BE2C (cell line): ENCODE results near the gene SSX2IP.

ENCODE experiments used
- DNase-seq: peaks from one replicate; pipeline ENCODE4 v3.0.0-alpha.2; 2020
- H3K27me3 ChIP-seq: fragments of 250-450 bp; sonication (Bioruptor Pico); 2 replicates; pipeline ENCODE4 v1.5.1; 2020; ENCODE audit warnings: mild to moderate bottlenecking
- H3K36me3 ChIP-seq: fragments of 250-450 bp; sonication (Bioruptor Pico); 2 replicates; pipeline ENCODE4 v1.5.1; 2020; ENCODE audit warnings: mild to moderate bottlenecking
- H3K4me1 ChIP-seq: fragments of 250-450 bp; sonication (Bioruptor Pico); 2 replicates; pipeline ENCODE4 v1.5.1; 2020
- H3K4me3 ChIP-seq: 2 replicates; pipeline ENCODE4 v1.5.1; 2011; ENCODE audit warnings: low read depth, low read length
- H3K9me3 ChIP-seq: fragments of 250-450 bp; sonication (Bioruptor Pico); 2 replicates; pipeline ENCODE4 v1.5.1; 2020
- TF ChIP-seq, protein P1 (sequence below): IDR thresholded peaks from 2 replicates; pipeline ENCODE4 v1.5.1; 2012; ENCODE audit warnings: mild to moderate bottlenecking, low read depth, low read length

SSX2IP gene

GRCh38 chr1:84692391-84692790 lies 2.1 kb upstream of the SSX2IP start:
- Histone ChIP-seq H3K27me3 (no peaks in the 10 kb centered on the region), H3K4me3 (no peak overlapping the region), H3K9me3 (no peaks in the 10 kb centered on the region), H3K4me1 (no peaks in the 10 kb centered on the region), H3K36me3 (no peaks in the 10 kb centered on the region)
- no peak for DNase-seq
- TF ChIP-seq, protein P1, sequence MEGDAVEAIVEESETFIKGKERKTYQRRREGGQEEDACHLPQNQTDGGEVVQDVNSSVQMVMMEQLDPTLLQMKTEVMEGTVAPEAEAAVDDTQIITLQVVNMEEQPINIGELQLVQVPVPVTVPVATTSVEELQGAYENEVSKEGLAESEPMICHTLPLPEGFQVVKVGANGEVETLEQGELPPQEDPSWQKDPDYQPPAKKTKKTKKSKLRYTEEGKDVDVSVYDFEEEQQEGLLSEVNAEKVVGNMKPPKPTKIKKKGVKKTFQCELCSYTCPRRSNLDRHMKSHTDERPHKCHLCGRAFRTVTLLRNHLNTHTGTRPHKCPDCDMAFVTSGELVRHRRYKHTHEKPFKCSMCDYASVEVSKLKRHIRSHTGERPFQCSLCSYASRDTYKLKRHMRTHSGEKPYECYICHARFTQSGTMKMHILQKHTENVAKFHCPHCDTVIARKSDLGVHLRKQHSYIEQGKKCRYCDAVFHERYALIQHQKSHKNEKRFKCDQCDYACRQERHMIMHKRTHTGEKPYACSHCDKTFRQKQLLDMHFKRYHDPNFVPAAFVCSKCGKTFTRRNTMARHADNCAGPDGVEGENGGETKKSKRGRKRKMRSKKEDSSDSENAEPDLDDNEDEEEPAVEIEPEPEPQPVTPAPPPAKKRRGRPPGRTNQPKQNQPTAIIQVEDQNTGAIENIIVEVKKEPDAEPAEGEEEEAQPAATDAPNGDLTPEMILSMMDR = no peak

DNA sequence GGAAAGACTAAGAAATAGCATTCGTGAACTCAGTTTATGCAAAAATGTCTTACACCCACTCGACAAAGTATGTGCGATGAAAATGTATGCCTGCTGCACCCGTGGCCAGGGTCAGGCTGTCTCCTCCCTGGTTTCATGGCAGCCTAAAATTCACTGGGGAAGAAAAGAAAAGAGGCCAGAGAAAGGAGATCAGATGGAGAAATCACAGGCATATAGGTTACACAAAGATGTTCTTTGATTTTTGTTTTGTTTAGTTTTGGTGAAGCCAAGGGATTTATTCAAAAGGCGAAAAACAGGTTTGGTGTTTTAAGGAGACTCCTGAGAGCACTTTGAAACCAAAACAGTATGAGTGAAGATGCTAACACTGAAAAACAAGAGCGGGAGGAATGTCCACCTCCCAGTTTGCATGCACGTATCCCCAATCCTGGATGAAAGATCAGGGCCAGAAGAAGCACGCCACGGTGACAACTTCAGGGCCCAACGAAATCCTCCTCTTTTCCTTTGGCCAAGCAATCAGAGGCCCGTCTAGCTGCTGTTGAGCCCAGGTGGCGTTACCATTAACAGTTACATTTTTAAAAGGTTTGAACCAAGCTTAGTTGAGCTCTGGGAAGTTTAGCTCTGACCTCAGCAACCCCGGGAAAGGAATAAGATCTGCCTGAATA lies 992 bp upstream of the SSX2IP start:
- TF ChIP-seq, protein P1 = no peak
- no peak for DNase-seq
- H3K4me1 ChIP-seq = no peaks in the 10 kb centered on the region

GRCh38 chr1:84689514-84690396 lies 506 bp downstream of the SSX2IP start:
- H3K27me3 ChIP-seq = no peaks in the 10 kb centered on the region
- H3K4me3 ChIP-seq = peak overlapping the region; percentile 65
- peak; percentile 47 for DNase-seq
- TF ChIP-seq, protein P1 = peak; percentile 36
- H3K36me3 ChIP-seq = no peaks in the 10 kb centered on the region
- H3K4me1 ChIP-seq = no peaks in the 10 kb centered on the region
- no peaks in the 10 kb centered on the region for H3K9me3 ChIP-seq

More for the DNA sequence above, 992 bp upstream of the SSX2IP start:
- Histone ChIP-seq H3K9me3 (no peaks in the 10 kb centered on the region), H3K36me3 (no peaks in the 10 kb centered on the region), H3K4me3 (peak overlapping the region; percentile 76), H3K27me3 (no peaks in the 10 kb centered on the region)

DNA sequence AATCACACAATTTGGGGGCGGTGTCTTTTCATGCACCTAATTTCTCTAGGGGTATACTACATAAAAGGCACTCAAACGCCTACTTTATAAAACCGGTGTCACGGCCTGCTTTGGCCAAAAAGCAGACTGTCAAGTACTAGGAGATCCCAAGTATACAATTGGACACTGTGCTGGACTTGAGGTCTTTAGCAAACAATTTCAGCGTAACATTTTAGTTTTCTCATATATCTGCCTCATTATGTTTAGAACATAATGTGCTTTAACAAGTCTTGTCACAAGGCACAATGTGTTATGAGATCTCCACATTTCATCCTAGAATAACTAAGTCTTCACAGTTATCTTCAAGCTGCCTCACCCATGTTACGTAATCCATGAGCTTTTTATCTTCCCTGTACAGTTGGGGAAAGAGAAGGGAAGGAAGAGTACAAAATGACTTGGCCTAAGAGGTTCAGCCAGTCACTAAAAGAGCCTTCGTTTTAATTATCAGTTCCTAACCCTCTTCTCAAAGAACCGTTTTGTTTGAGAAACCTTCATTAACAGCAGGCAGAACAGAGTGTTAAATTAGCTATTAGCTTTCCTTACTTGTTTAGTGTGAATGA lies 1.7 kb downstream of the SSX2IP start:
- Histone ChIP-seq H3K4me3 (no peak overlapping the region), H3K4me1 (no peaks in the 10 kb centered on the region), H3K36me3 (no peaks in the 10 kb centered on the region), H3K27me3 (no peaks in the 10 kb centered on the region), H3K9me3 (no peaks in the 10 kb centered on the region)
- DNase-seq = no peak
- TF ChIP-seq, protein P1 = no peak

GRCh38 chr1:84687714-84688462 lies 2.4 kb downstream of the SSX2IP start:
- Histone ChIP-seq H3K4me3 (no peak overlapping the region), H3K4me1 (no peaks in the 10 kb centered on the region), H3K9me3 (no peaks in the 10 kb centered on the region), H3K27me3 (no peaks in the 10 kb centered on the region), H3K36me3 (no peaks in the 10 kb centered on the region)
- DNase-seq = no peak
- TF ChIP-seq, protein P1 = no peak
